GM12873 (cell line): ENCODE results near the gene NDUFV2.

Source experiments
- TF ChIP-seq, protein P1 (sequence below): IDR thresholded peaks from 2 replicates; pipeline ENCODE4 v1.5.1; 2012; ENCODE audit warnings: low read depth, mild to moderate bottlenecking, moderate library complexity, low read length, control low read depth; ENCODE audit not compliant: insufficient read depth; ENCODE audit errors: missing control alignments

The NDUFV2 gene

DNA sequence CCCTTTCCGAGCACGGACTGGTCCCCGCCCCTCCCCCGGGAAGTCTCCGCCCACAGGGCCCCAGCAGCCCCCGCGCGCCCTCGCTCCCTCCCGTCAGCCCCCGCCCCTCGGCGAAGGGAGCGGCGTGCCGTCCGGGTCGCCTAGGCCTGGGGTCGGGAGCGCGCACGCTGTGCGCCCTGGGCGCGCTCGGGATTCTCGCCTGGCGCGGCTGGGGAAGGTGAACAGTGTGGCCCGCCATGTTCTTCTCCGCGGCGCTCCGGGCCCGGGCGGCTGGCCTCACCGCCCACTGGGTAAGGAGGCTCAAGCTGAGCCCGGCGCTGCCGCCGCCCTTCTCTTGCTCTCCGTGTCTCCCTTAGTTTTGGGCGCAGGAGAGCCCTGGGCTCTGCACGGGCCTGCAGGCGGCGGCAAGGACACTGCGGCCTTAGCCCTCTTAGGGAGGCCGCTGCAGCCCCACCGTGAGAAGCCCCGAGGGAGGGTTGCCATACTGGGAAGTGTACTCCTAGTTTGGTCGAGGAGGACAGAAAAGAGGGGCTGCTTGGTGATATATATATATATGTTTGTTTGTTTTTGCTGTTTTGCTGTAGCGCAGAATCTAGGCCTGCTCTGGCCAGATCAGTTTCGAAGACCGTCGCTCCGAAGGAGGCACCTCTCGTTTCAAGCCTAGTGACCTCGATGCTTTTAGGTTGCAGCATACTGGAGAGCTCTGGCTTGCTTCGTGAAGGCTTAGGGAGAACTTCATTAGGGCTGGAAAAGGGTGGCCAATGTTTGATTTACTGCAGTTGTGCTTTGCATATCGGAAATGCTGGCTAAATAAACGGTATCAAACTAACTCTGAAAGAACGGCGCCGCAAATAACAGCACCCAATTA is at the start of gene NDUFV2:
Gene NDUFV2, plus strand, starts transcription at position 192 of the 868 bp plus-strand sequence. Its CDS starts 45 bp downstream, at position 237.
- TF ChIP-seq, protein P1, sequence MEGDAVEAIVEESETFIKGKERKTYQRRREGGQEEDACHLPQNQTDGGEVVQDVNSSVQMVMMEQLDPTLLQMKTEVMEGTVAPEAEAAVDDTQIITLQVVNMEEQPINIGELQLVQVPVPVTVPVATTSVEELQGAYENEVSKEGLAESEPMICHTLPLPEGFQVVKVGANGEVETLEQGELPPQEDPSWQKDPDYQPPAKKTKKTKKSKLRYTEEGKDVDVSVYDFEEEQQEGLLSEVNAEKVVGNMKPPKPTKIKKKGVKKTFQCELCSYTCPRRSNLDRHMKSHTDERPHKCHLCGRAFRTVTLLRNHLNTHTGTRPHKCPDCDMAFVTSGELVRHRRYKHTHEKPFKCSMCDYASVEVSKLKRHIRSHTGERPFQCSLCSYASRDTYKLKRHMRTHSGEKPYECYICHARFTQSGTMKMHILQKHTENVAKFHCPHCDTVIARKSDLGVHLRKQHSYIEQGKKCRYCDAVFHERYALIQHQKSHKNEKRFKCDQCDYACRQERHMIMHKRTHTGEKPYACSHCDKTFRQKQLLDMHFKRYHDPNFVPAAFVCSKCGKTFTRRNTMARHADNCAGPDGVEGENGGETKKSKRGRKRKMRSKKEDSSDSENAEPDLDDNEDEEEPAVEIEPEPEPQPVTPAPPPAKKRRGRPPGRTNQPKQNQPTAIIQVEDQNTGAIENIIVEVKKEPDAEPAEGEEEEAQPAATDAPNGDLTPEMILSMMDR, result no peak

DNA sequence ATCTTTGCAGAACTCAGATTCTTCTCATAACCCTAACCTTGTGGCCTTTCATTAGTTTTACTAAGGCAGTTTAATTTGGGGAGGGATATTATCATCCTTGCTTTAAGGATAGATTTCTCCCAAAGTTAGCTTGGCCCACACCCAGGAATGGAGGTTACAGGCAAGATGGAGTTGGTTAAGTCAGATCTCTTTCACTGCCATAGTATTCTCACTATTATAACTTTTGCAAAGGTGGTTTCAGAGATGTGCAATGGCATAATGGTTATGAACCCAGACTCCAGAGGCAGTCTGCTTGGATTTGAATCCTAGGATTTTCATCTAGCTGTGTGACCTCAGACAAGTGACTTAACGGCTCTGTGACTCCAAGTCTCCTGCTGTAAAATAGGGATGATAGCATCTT is 48.7 kb upstream of the NDUFV2 start:
- TF ChIP-seq, protein P1, result no peak

DNA sequence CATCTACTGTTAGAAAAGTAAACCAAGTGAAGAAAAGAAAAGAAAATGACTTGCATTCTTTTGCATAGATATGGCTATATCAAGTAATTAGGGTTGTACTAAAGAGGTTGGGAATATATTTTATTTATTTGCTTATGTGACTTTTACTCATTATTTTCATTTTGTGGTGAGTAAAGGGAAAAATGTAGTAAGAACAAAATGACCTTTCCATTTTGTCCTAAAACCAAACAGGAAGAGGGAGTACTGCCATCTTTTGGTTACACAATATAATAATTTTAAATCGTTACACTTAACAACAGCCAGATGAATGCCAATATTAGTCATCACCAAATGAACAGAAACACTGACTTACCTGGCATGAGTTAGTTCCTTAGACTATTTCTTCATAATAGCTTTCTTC is 47.3 kb upstream of the NDUFV2 start:
- TF ChIP-seq, protein P1, result no peak

DNA sequence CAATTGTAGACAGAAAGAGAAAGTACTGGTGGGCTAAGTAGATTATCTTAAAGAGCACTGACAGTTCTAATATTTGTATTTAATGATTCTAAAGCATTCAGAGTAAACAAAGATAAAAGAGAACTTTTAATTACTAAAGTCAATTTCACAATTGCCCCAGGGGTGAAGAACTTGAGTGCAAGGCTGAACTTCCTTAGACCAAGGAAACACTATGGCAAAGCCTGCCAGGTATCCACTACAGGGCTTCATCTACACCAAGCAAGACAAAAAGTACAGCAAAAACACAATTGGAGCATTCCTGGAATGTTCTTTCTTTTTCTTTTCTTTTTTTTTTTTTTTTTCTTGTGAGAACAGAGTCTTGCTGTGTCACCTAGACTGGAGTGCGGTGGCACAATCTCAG is 46.9 kb upstream of the NDUFV2 start:
- TF ChIP-seq, protein P1, result no peak

DNA sequence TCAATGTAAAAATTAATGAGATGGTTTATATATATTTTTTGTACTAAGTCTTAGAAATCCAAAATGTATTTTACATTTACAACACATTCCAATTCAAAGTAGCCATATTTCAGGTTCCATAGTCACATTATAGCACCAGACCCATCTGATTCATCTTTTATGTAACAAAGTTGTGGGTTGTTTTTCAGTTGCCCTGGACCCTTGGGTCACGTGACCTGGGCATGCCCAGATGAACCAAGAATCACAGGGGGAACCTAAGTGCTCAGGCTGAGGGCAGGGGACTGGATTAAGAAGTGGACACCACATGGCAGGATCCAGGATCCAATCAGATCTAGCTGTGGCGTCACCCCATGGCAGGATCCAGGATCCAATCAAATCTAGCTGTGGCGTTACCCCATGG is 44.9 kb upstream of the NDUFV2 start:
- TF ChIP-seq, protein P1, result no peak

- TF ChIP-seq, protein P1, result no peak
Measured at GRCh38 chr18:9058406-9058805, 44.1 kb upstream of the NDUFV2 start.

GRCh38 chr18:9062418-9062751 is 40.1 kb upstream of the NDUFV2 start:
- TF ChIP-seq, protein P1, result no peak
